SHP77 treated with DMSO at 0.1 percent for 48 hours (cell line): Measurements from ENCODE around the gene TTLL3.
"Not testable (repeated sequence)": the region's sequence is repeated elsewhere in the genome, so short reads cannot be mapped to it uniquely, and the experiment has no call there.

Source experiments
- DNase-seq: peaks from one replicate; lab custom pipeline; 2025; lab: John Stamatoyannopoulos, UW

TTLL3 gene, protein sequence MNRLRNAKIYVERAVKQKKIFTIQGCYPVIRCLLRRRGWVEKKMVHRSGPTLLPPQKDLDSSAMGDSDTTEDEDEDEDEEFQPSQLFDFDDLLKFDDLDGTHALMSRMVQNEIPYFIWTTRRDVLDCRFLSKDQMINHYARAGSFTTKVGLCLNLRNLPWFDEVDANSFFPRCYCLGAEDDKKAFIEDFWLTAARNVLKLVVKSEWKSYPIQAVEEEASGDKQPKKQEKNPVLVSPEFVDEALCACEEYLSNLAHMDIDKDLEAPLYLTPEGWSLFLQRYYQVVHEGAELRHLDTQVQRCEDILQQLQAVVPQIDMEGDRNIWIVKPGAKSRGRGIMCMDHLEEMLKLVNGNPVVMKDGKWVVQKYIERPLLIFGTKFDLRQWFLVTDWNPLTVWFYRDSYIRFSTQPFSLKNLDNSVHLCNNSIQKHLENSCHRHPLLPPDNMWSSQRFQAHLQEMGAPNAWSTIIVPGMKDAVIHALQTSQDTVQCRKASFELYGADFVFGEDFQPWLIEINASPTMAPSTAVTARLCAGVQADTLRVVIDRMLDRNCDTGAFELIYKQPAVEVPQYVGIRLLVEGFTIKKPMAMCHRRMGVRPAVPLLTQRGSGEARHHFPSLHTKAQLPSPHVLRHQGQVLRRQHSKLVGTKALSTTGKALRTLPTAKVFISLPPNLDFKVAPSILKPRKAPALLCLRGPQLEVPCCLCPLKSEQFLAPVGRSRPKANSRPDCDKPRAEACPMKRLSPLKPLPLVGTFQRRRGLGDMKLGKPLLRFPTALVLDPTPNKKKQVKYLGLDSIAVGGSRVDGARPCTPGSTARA

DNA sequence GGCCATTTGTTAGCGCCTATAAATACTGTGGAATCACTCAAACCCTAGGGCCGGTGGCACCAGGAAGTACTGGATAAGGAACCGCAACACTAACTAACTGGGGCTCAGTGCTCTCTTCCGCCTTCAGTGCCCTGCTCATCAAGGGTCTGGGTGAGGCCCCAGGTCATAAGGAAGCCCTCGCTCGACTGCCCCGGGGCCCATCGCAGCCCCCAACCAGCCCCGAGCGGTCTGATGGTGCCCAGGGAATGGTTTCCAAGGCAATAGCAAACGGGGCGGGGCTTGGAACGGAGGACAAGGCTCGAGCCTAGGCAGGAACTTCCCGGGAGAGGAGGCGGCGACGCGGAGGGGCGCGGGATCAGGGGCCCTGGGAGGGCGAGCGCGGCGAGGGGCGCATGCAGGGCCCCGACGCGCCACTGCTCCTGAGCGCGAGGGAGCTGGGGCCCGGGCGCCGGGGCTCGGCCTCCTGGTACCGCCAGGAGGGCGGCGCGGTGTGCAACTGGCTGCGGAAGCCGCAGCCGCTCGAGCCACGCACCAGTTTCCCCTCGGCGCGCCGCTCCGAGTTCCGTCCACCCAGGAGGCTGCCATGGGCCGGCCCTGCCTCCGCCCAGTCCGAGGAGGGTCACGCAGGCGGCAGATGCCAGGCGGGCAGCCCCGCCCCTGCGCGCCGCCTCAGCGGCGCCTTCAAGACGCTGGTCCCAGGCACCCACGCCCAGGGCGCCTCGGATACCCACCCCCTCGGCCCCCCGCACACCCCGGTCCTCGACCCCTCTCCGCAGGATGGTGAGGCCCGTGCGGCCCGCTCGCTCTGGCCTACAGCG lies at the start of gene TTLL3:
Gene TTLL3 (plus strand): TSS at position 648 of the 818 bp plus-strand sequence. CDS start 400 bp downstream, outside the sequence.
- peak; percentile 20 for DNase-seq

DNA sequence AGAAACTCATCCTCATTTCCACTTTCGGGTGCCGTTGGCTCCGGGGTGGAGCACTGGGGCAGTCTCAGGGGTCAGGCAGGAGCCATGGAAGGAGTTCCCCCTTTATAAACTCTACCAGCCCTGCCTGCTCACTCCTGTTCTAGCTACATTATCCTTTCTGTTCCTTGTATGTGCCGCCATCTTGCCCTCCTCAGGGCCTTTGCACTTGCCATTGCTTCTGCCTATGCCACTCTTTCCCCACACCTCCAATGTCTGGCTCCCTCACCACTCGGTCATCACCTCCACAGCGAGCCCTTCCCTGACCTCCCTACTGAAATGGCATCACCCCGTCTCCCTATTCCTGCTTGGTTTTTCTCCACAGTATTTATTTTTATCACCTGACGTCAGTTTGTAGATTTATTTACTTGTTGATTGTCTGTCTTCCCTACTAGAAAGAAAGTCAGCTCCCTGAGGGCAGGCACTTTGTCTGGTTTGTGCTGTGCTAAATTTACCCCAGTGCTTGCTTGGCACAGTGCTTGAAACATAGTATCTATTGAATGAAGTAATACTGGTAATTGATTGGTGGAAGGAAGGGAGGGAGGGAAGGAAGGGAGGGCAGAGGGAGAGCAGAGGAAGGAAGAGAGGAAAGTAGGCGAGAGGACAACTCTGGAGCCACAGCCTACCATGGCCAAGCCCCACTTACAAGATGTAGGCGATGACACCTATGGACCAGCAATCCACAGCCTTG lies 49.1 kb upstream of the TTLL3 start:
- DNase-seq = no peak

DNA sequence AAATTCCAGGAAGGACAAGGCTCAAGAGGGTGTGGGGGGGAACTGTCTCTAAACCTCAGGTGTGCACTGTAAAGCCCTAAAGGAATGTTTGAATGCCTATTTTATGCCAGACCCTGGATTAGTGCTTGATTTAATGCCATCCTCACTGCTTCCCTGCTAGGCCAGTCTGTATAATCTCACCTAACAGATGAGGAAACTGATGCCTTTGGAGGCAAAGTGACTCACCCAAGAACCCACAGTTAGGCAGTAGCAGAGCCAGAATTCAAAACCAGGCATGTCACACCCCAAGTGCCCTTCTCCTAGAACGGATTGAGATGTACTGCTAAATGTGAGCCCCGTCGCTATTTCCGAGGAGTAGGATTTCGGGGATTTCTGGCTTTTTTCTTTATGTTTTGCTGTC lies 48.1 kb upstream of the TTLL3 start:
- DNase-seq = no peak

DNA sequence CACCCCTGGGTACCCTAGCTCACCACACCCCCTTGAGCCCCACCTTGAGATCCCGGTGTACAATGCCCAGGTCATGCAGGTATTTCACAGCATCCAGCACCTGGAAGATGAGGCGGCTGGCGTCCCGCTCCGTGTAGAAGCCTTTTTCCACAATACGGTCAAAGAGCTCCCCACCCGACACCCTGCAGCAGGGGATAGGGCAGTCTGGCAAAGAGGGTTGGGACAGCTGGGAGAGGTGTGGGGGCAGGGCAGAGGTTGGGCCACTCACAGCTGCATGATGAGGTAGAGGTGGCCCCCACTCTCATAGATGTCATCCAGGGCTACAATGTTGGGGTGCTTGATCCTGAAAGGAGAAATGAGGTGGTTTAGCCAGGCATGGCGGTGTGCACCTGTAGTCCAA lies 47.2 kb upstream of the TTLL3 start:
- DNase-seq = no peak

DNA sequence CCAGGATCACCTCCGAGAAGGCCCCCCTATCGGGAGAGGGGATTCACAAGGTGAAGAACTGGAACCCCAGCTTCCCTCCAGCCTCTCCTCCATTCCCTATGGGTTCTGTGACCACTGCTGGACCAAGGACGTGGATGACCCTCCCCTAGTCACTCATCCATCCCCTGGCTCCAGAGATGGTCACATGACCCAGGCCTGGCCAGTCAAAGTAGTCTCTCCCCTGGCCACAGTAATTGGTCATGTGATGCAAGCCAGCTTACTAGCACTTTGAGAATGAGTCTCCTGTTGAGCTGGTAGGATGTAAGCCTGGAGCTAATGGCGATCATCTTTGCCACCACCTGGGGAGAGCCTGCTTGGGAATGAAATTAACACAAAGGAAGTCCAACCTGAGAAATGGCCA lies 44.2 kb upstream of the TTLL3 start:
- DNase-seq = no peak

DNA sequence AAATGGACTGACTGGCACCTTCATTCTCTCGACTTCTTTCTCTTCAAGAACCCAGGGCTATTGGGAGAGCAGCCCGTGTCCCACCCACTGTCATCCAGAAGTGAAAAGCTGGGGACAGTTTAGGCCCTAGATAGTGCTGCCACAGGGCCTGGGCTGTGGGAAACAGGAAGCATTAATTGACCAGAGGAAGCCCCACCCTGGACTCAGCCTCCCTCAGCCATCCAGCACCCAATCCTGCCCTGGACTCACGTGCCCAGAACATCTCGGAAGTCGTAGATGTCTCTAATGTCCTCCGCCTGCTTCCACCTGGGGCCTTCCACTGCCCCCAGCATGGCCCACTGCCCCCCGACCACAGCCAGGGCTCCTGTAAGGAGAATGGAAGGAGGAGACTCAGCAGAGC lies 42.6 kb upstream of the TTLL3 start:
- DNase-seq = no peak

GRCh38 chr3:9768141-9768775 lies 41.8 kb upstream of the TTLL3 start:
- DNase-seq = no peak

- no peak for DNase-seq
These were observed 41.0 kb upstream of the TTLL3 start for GRCh38 chr3:9769012-9769411.

GRCh38 chr3:9769426-9770275 lies 40.4 kb upstream of the TTLL3 start, which contains the start of gene CAMK1:
Gene CAMK1, minus strand, starts transcription at chr3:9769947. Its CDS starts 2,198 bp downstream, at chr3:9767749.
- DNase-seq = peak; percentile 7

DNA sequence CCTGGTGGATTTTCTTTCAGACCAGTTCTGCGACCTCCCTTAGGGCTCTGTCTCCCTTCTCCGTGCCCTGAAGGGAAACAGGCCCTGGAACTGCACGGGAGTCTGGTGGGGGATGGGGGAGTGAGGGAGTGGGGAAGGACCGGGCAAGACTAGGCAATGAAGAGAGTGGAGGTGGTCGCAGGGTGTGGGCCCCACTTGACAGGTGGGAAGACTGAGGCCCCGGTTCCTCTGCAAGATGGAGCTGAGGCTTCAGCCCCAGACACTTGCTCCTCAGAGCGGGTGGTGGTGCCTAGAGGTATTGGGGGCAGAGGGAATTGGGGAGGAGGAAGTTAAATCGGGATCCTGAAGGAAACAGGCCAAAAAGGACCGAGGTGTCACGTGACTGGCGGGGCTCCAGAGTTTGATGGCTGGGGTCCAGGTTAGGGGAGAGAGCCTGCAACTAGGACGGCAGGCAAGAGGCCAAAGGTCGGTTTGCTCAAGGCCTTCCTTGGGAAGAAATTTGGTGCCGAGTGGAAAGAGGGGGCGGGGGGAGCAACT lies 39.7 kb upstream of the TTLL3 start:
- no peak for DNase-seq

DNA sequence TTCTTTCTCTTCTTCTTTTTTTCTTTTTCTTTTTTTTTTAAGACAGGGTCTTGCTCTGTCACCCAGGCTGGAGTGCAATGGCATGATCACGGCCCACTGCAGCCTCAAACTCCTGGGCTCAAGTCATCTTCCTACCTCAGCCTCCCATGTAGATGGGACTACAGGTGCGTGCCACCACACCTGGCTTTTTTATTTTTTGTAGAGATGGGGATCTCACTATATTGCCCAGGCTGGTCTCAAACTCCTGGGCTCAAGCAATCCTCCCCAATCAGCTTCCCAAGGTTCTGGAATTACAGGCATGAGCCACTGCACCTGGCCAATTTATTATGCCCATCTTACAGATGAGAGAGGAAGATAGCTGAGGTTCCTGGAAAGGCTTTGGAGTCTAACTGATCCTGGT lies 39.1 kb upstream of the TTLL3 start:
- not testable (repeated sequence) for DNase-seq

- DNase-seq = no peak
These were observed 33.0 kb upstream of the TTLL3 start for GRCh38 chr3:9776896-9777693.

GRCh38 chr3:9777694-9778021 lies 32.4 kb upstream of the TTLL3 start:
- no peak for DNase-seq

DNA sequence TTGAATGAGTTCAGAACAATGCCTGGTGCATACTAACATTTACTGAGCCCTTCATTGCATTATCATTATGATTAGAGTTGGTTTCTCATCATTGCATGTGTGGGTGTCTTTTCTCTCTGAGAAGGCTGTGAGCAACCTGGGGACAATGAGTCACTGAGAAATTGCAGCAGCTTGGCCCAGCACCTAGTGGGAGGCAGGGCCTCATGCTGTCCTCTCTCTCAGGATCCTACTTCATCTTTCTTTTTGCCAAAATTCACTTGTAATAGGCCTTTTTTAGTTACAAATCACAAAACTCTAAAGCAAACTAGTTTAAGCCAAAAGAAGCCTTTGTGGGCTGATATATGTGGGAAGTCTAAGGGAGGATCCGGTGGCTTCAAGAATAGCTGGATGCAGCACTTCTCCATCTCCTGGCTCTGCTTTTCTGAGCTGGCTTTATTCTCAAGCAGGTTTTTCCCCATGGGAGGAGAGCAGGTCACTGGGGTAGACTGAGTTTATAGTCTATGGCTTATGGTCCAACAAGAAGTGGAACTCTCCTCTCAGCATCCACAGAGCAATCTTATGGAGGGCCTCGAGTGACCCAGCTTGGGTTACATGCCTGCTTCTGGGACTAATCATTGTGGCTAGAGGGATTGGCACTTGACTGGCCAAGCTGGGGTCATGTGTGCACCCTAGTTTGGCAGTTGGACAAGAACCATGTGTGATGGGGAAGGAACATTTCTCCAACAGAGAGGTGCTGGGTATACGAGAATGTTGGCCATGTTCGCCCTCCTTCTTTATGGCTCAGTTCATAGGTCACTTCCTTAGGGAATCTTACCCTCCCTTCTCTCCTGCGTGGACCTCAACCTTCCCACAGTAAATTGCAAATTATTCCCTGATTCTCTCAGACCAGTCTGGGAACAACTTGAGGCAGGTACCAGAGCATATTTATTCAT lies 31.7 kb upstream of the TTLL3 start:
- DNase-seq = no peak

DNA sequence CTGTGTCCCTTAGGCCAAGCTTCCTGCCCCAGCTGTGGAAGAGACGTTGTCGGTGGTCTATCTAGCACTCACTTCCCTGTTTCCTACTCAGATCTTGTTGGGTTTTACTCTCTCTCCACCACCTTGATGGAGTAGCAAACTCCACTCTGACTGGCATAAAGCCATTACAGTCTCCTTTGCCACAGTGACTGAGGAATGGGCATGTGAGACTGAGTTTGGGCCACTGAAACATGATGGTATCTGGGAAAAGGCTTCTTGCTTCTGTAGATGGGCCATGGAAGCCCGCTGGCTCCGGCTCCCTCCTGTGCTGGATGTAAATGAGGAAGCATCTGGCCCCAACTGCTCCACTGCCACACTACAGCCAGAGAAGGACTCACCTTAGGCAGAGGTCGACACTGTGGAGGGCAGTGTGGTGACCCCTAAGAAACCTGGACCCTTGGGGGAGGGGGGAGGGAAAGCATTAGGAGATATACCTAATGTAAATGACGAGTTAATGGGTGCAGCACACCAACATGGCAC lies 30.9 kb upstream of the TTLL3 start:
- DNase-seq = no peak

GRCh38 chr3:9779721-9780457 lies 30.2 kb upstream of the TTLL3 start:
- no peak for DNase-seq

DNA sequence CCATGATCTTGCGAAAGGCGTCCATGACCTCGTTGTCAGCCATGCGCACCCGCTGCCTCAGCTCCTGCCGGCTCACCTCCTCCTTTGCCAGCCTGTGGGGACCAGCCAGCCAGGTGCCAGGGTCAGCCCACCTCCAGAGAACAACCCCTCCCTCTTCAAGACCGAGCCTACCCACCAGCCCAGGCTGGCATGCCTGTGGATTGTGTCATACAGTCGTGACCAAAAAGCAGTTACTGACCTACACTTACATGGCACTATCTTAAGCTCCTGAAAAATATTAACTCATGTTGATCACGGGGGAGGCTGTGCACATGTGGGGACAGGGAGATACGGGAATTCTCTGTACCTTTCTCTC lies 29.6 kb upstream of the TTLL3 start:
- DNase-seq = no peak
